Measurements from ENCODE around the gene DDX47. TPM values are rescaled to one million over a fixed set of nuclear protein-coding genes. Genes with fewer than 3 reads are reported as not detected.

The DDX47 gene
- total and polyA plus RNA-seq, 9 of the 15 experiments (the other 6 are each of a cell fraction or from before 2014, with no cell fraction given): 39.4 to 186 (median 64.4) TPM

GRCh38 chr12:12803186-12803585 is 10.0 kb upstream of the DDX47 start (continued):
- TF ChIP-seq ZMIZ1 (IDR thresholded peaks at IDR 0.05; ENCODE audit: low read depth in 2 of 2, low read length in 2 of 2) (no peak), DPF2 (IDR thresholded peaks at IDR 0.05) (peak; percentile 74), JUN (IDR thresholded peaks at IDR 0.05; ENCODE audit: borderline replicate concordance, low read depth, low read length) (peak; percentile 65; the same call in 1 of the 2 replicates), JUN (CRISPR knock-in tag; IDR thresholded peaks at IDR 0.05; ENCODE audit: borderline replicate concordance) (no peak), NFE2 (IDR thresholded peaks at IDR 0.05; ENCODE audit: low read depth) (0 out of 2 replicates have a peak, but pooled peaks have one; percentile 13), L3MBTL2 (IDR thresholded peaks at IDR 0.05) (peak; percentile 29; the same call in 1 of the 2 replicates), CTBP1 (IDR thresholded peaks at IDR 0.05; ENCODE audit: borderline replicate concordance) (peak; percentile 36; the same call in 1 of the 2 replicates), FOXK2 (conservative IDR thresholded peaks at IDR 0.05 in 1 of 2, IDR thresholded peaks at IDR 0.05 in 1 of 2; ENCODE audit: low read depth in 2 of 2) (peak; percentile 61 to 72; a peak in 3 of 4 replicates), GTF2F1 (IDR thresholded peaks at IDR 0.05; ENCODE audit: low read depth, low read length) (no peak), JUND (IDR thresholded peaks at IDR 0.05; ENCODE audit: borderline replicate concordance, low read depth, low read length) (peak; percentile 92), JUND (tag; IDR thresholded peaks at IDR 0.05; ENCODE audit: borderline replicate concordance, low read depth, low read length) (peak; percentile 89; the same call in 2 of the 3 replicates), ZNF639 (CRISPR knock-in tag; conservative IDR thresholded peaks at IDR 0.05 in 1 of 2, IDR thresholded peaks at IDR 0.05 in 1 of 2) (0 out of 4 replicates have a peak, but pooled peaks of 1 of the 2 experiments have one; percentile 27), ZNF41 (CRISPR knock-in tag; conservative IDR thresholded peaks at IDR 0.05) (no peak), SMARCE1 (IDR thresholded peaks at IDR 0.05) (peak; percentile 36; the same call in 1 of the 2 replicates), ARID1B (IDR thresholded peaks at IDR 0.05) (peak; percentile 46), ESRRA (IDR thresholded peaks at IDR 0.05; ENCODE audit: borderline replicate concordance, low read depth) (no peak), ZNF511 (CRISPR knock-in tag; IDR thresholded peaks at IDR 0.05) (no peak), ATF3 (IDR thresholded peaks at IDR 0.05) (peak; percentile 87), ATF3 (CRISPR knock-in tag; conservative IDR thresholded peaks at IDR 0.05) (no peak), EP400 (IDR thresholded peaks at IDR 0.05) (no peak), USF1 (CRISPR knock-in tag; IDR thresholded peaks at IDR 0.05) (peak; percentile 55; the same call in 1 of the 2 replicates), HMG20B (CRISPR knock-in tag; IDR thresholded peaks at IDR 0.05) (no peak), EGR1 (conservative IDR thresholded peaks at IDR 0.05) (0 out of 2 replicates have a peak, but pooled peaks have one; percentile 19)
